RWPE2 (cell line): ENCODE results near the gene MYO18B.

Experiments
- ATAC-seq: fragments of 200-7000 bp; cut with Tn5 transposase; 3 replicates; pipeline ENCODE4 v1.9.1; 2021; ENCODE audit warnings: low read depth
- DNase-seq: peaks from one replicate; pipeline ENCODE4 v3.0.0-alpha.2; 2020; ENCODE audit warnings: low spot score
- H3K27ac ChIP-seq: fragments of 450-650 bp; 2 replicates; pipeline ENCODE4 v1.5.1; 2017; ENCODE audit warnings: mild to moderate bottlenecking; ENCODE audit not compliant: poor library complexity, severe bottlenecking
- H3K27me3 ChIP-seq: fragments of 250-450 bp; sonication (Bioruptor Pico); 2 replicates; pipeline ENCODE4 v1.5.1; 2021; ENCODE audit warnings: mild to moderate bottlenecking, moderate library complexity; ENCODE audit not compliant: insufficient read depth, poor library complexity, severe bottlenecking
- H3K36me3 ChIP-seq: fragments of 250-450 bp; sonication (Bioruptor Pico); 2 replicates; pipeline ENCODE4 v1.5.1; 2020; ENCODE audit warnings: low read depth, mild to moderate bottlenecking, moderate library complexity
- H3K4me1 ChIP-seq: fragments of 250-450 bp; sonication (Bioruptor Pico); 2 replicates; pipeline ENCODE4 v1.5.1; 2021; ENCODE audit warnings: mild to moderate bottlenecking, moderate library complexity; ENCODE audit not compliant: insufficient read depth, poor library complexity, severe bottlenecking
- H3K4me3 ChIP-seq: fragments of 250-450 bp; sonication (Bioruptor Pico); 2 replicates; pipeline ENCODE4 v1.5.1; 2021; ENCODE audit warnings: mild to moderate bottlenecking, moderate library complexity; ENCODE audit not compliant: severe bottlenecking
- H3K9me3 ChIP-seq: fragments of 250-450 bp; sonication (Bioruptor Pico); 2 replicates; pipeline ENCODE4 v1.5.1; 2021; ENCODE audit warnings: mild to moderate bottlenecking, moderate library complexity; ENCODE audit not compliant: severe bottlenecking
- TF ChIP-seq, protein P1 (sequence below): fragments of 450-650 bp; IDR thresholded peaks from one replicate; pipeline ENCODE4 v1.5.1; 2017; ENCODE audit warnings: mild to moderate bottlenecking, moderate library complexity; ENCODE audit not compliant: poor library complexity, severe bottlenecking

Gene MYO18B

GRCh38 chr22:25712661-25713400 is 29.2 kb upstream of the MYO18B start:
- ATAC-seq = no peak
- no peak for DNase-seq
- Histone ChIP-seq H3K4me3 (no peak overlapping the region), H3K9me3 (no peaks in the 10 kb centered on the region), H3K36me3 (no peaks in the 10 kb centered on the region), H3K27ac (no peak overlapping the region), H3K4me1 (no peaks in the 10 kb centered on the region), H3K27me3 (no peaks in the 10 kb centered on the region)
- TF ChIP-seq, protein P1, sequence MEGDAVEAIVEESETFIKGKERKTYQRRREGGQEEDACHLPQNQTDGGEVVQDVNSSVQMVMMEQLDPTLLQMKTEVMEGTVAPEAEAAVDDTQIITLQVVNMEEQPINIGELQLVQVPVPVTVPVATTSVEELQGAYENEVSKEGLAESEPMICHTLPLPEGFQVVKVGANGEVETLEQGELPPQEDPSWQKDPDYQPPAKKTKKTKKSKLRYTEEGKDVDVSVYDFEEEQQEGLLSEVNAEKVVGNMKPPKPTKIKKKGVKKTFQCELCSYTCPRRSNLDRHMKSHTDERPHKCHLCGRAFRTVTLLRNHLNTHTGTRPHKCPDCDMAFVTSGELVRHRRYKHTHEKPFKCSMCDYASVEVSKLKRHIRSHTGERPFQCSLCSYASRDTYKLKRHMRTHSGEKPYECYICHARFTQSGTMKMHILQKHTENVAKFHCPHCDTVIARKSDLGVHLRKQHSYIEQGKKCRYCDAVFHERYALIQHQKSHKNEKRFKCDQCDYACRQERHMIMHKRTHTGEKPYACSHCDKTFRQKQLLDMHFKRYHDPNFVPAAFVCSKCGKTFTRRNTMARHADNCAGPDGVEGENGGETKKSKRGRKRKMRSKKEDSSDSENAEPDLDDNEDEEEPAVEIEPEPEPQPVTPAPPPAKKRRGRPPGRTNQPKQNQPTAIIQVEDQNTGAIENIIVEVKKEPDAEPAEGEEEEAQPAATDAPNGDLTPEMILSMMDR = no peak

DNA sequence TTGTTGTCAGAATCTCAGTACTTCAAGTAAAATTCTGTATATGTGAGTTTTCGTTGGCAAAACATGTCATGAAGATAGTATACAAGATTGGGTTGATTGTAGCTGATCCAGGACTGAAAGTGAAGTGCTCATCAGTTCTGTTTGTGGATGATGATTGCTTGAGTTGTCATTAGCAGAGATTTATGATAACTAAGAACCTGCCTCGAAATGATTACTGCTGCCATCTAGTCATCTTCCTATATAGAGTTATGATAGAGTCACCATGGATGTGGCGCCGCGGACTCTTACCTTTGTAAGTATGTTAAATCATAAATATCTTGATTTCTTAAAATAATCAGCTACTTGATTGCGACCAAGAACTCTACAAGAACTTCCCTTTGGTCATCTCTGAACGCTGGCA is 27.9 kb upstream of the MYO18B start:
- no peaks in the 10 kb centered on the region for H3K4me1 ChIP-seq
- H3K4me3 ChIP-seq = no peak overlapping the region
- no peaks in the 10 kb centered on the region for H3K9me3 ChIP-seq
- no peaks in the 10 kb centered on the region for H3K27me3 ChIP-seq
- TF ChIP-seq, protein P1 = no peak
- DNase-seq (no peak), ATAC-seq (no peak)
- H3K27ac ChIP-seq = no peak overlapping the region
- no peaks in the 10 kb centered on the region for H3K36me3 ChIP-seq

GRCh38 chr22:25714739-25715138 is 27.2 kb upstream of the MYO18B start:
- DNase-seq (no peak), ATAC-seq (no peak)
- H3K27ac ChIP-seq = no peak overlapping the region
- no peaks in the 10 kb centered on the region for H3K4me1 ChIP-seq
- H3K27me3 ChIP-seq = no peaks in the 10 kb centered on the region
- H3K9me3 ChIP-seq = no peaks in the 10 kb centered on the region
- no peak overlapping the region for H3K4me3 ChIP-seq
- TF ChIP-seq, protein P1 = no peak
- H3K36me3 ChIP-seq = no peaks in the 10 kb centered on the region

DNA sequence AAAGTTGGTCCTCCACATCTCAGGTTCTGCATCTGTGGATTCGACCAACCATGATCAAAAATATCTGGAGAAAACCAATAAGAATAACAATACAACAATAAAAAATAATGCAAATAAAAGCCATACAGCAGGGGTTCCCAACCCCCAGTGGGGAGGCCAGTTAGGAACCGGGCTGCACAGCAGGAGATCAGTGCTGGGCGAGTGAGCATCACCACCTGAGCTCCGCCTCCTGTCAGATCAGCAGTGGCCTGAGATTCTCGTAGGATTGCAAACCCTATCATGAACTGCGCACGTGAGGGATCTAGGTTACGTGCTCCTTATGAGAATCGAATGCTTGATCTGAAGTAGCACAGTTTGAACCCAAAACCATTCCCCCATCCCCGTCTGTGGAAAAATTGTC is 25.4 kb upstream of the MYO18B start:
- no peak overlapping the region for H3K4me3 ChIP-seq
- no peak overlapping the region for H3K27ac ChIP-seq
- no peak for DNase-seq
- no peaks in the 10 kb centered on the region for H3K27me3 ChIP-seq
- H3K9me3 ChIP-seq = no peaks in the 10 kb centered on the region
- no peaks in the 10 kb centered on the region for H3K4me1 ChIP-seq
- TF ChIP-seq, protein P1 = no peak
- no peak for ATAC-seq
- no peaks in the 10 kb centered on the region for H3K36me3 ChIP-seq

GRCh38 chr22:25718135-25718840 is 23.7 kb upstream of the MYO18B start:
- H3K27me3 ChIP-seq = no peaks in the 10 kb centered on the region
- TF ChIP-seq, protein P1 = no peak
- ATAC-seq (no peak), DNase-seq (no peak)
- H3K4me3 ChIP-seq = no peak overlapping the region
- H3K36me3 ChIP-seq = no peaks in the 10 kb centered on the region
- H3K4me1 ChIP-seq = no peaks in the 10 kb centered on the region
- no peak overlapping the region for H3K27ac ChIP-seq
- no peaks in the 10 kb centered on the region for H3K9me3 ChIP-seq
